GM12864 (cell line): Measurements from ENCODE around the gene AKIRIN2.
"Not testable (repeated sequence)": the region's sequence is repeated elsewhere in the genome, so short reads cannot be mapped to it uniquely, and the experiment has no call there.

ENCODE experiments used
- DNase-seq: peaks from one replicate; pipeline ENCODE4 v3.0.0-alpha.2; 2011; ENCODE audit warnings: low read depth
- H3K4me3 ChIP-seq: 2 replicates; pipeline ENCODE4 v1.5.1; 2011; ENCODE audit warnings: mild to moderate bottlenecking, low read depth, low read length, control low read depth
- CTCF ChIP-seq: IDR thresholded peaks from 2 replicates; pipeline ENCODE4 v1.5.1; 2011; ENCODE audit warnings: low read depth, mild to moderate bottlenecking, moderate library complexity, low read length, control low read depth, inconsistent platforms; ENCODE audit errors: missing control alignments

Gene AKIRIN2

GRCh38 chr6:87692086-87692485 is 9.9 kb downstream of the AKIRIN2 start:
- no peak for TF ChIP-seq CTCF
- no peak overlapping the region for H3K4me3 ChIP-seq
- DNase-seq, result no peak

GRCh38 chr6:87690441-87690840 is 11.6 kb downstream of the AKIRIN2 start:
- TF ChIP-seq CTCF, result no peak
- no peak for DNase-seq
- H3K4me3 ChIP-seq, result no peak overlapping the region

- not testable (repeated sequence) for H3K4me3 ChIP-seq, DNase-seq
Observed at GRCh38 chr6:87687893-87688292, 14.1 kb downstream of the AKIRIN2 start.

DNA sequence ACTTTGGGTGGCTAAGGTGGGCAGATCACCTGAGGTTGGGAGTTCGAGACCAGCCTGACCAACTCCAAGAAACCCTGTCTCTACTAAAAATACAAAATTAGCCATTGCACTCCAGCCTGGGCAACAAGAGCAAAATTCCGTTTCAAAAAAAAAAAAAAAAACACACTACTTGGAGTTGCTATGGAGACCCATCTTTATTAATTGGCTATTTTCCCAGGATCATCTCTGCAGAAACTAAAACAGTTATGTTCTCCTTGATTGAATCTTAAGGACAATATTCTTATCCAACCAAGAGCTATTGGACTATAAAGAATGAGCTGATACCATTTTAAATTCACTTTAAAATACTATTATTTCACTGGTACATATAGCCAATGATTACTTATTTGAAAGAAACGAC is 14.7 kb downstream of the AKIRIN2 start:
- H3K4me3 ChIP-seq, result no peak overlapping the region
- no peak for DNase-seq
- no peak for TF ChIP-seq CTCF

DNA sequence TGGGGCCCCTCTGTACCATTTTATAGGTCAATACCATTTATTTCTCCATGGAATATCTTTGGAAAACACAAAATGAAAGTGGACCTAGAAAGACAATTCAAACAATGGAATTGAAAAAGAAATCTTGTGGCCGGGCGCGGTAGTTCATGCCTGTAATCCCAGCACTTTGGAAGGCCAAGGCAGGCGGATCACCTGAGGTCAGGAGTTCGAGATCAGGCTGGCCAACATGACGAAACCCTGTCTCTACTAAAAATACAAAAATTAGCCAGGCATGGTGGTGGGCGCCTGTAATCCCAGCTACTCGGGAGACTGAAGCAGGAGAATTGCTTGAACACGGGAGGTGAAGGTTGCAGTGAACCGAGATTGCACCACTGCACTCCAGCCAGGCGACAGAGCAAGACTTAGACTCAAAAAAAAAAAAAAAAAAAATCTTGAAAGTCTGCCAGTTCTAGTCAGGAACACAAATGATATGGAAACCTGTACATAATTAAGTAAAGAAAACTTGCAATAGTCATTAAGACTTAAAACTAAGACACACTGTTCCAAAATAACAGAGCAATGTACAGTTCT is 15.3 kb downstream of the AKIRIN2 start:
- H3K4me3 ChIP-seq, DNase-seq: not testable (repeated sequence)

- H3K4me3 ChIP-seq, result no peak overlapping the region
- TF ChIP-seq CTCF, result no peak
- no peak for DNase-seq
Observed at GRCh38 chr6:87684895-87685654, 17.0 kb downstream of the AKIRIN2 start.

DNA sequence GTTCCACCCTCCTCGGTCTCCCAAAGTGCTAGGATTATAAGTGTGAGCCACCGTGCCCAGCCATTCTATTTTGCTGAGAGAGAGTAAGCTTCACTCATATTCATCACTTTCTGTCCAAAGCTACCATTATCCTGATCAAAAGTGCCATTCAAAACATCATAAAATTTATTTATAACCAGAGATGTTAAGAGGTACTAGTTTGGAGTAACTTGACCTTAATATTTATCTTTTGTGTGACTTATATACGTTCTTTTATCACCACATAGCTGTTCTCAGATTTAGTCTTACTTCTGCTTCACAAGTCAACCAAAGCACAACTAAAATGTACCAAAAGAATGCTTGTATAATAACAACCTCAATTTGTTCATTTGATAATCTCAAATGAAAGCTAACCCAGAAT is 18.1 kb downstream of the AKIRIN2 start:
- H3K4me3 ChIP-seq, result no peak overlapping the region
- no peak for TF ChIP-seq CTCF

GRCh38 chr6:87682310-87682709 is 19.7 kb downstream of the AKIRIN2 start:
- no peak for TF ChIP-seq CTCF
- no peak overlapping the region for H3K4me3 ChIP-seq
- no peak for DNase-seq

More for the DNA sequence above, 18.1 kb downstream of the AKIRIN2 start:
- DNase-seq, result no peak
